Measurements from ENCODE around the gene GOSR2.

GOSR2 gene

GRCh38 chr17:46942441-46943217, 19.7 kb downstream of the GOSR2 start:
- TF ChIP-seq CTCF (IDR thresholded peaks at IDR 0.05; ENCODE audit: low read depth, low read length): peak; percentile 92
- peak; percentile 38 for DNase-seq (ENCODE audit: extremely low read depth, low read depth)

GRCh38 chr17:46943218-46943500, 20.2 kb downstream of the GOSR2 start:
- no peak for DNase-seq (ENCODE audit: extremely low read depth, low read depth)
- TF ChIP-seq CTCF (IDR thresholded peaks at IDR 0.05; ENCODE audit: low read depth, low read length): no peak

GRCh38 chr17:46943501-46944393, 20.8 kb downstream of the GOSR2 start:
- TF ChIP-seq CTCF (IDR thresholded peaks at IDR 0.05; ENCODE audit: low read depth, low read length): no peak
- DNase-seq (ENCODE audit: extremely low read depth, low read depth): no peak

- DNase-seq (ENCODE audit: extremely low read depth, low read depth): no peak
- no peak for TF ChIP-seq CTCF (IDR thresholded peaks at IDR 0.05; ENCODE audit: low read depth, low read length)
Observed at GRCh38 chr17:46944931-46945330, 22.0 kb downstream of the GOSR2 start.

GRCh38 chr17:46947216-46947615, 24.3 kb downstream of the GOSR2 start:
- TF ChIP-seq CTCF (IDR thresholded peaks at IDR 0.05; ENCODE audit: low read depth, low read length): no peak
- no peak for DNase-seq (ENCODE audit: extremely low read depth, low read depth)

GRCh38 chr17:46948544-46948943, 25.6 kb downstream of the GOSR2 start:
- DNase-seq (ENCODE audit: extremely low read depth, low read depth): no peak

More at GRCh38 chr17:46948544-46948943, 25.6 kb downstream of the GOSR2 start:
- no peak for TF ChIP-seq CTCF (IDR thresholded peaks at IDR 0.05; ENCODE audit: low read depth, low read length)
